ENCODE results near the gene SLC52A3. TPM values are rescaled to one million over a fixed set of nuclear protein-coding genes. Genes with fewer than 3 reads are reported as not detected.

Gene SLC52A3
- total RNA-seq, 2 experiments from 2014 or later: not detected

DNA sequence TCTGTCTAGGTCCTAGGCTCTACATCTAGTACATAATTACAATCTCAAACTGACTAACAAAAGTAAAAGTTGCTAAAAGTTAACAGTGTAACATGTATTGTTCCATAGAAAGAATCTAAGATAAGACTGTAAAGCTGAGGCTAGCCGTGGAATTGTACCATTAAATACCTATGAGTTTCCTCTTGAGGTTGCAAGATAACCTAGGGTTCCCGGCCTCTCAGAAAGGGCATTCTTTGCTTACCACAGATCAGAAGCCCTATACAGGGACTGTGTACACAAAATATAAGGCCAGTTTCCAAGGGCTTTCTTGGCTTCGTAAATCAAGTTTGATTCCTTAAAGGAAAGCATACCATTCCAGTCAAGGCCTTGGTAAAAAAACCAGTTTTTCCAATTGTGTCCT lies 11.5 kb upstream of the SLC52A3 start:
- Mint-ChIP-seq H3K4me3 (no peak overlapping the region), H3K27me3 (no peaks in the 10 kb centered on the region), H3K4me1 (no peaks in the 10 kb centered on the region), H3K9me3 (peaks cover 15% of the 10 kb centered on the region), H3K36me3 (peaks cover 2% of the 10 kb centered on the region), H3K27ac (no peak overlapping the region)
- DNase-seq (no peak), ATAC-seq (ENCODE audit: low read depth) (no peak)
- POLR2A ChIA-PET: no interaction called here

DNA sequence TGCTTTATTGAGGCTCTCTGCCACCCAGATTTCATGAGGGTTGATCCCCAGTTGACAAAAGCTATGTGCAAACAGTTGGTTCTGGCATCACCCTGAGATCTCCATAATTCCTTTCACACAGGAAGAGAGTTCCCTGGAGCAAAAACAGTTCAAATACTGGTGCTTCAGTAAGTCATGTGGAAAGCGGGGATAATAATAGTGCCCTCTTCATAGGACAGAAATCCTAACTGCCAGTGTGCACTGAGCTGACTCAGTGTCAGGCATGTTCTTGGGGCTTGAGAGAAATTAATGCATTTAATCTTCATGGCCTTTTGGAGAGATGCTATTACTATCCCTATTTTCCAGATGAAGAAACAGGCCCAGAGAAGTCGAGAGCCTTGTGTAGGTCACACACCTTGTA lies 7.9 kb upstream of the SLC52A3 start:
- Mint-ChIP-seq H3K27ac (no peak overlapping the region), H3K36me3 (no peaks in the 10 kb centered on the region), H3K27me3 (peaks cover 3% of the 10 kb centered on the region), H3K4me1 (peaks cover 3% of the 10 kb centered on the region), H3K4me3 (no peak overlapping the region), H3K9me3 (no peaks in the 10 kb centered on the region)
- DNase-seq (no peak), ATAC-seq (ENCODE audit: low read depth) (no peak)
- POLR2A ChIA-PET: no interaction called here

DNA sequence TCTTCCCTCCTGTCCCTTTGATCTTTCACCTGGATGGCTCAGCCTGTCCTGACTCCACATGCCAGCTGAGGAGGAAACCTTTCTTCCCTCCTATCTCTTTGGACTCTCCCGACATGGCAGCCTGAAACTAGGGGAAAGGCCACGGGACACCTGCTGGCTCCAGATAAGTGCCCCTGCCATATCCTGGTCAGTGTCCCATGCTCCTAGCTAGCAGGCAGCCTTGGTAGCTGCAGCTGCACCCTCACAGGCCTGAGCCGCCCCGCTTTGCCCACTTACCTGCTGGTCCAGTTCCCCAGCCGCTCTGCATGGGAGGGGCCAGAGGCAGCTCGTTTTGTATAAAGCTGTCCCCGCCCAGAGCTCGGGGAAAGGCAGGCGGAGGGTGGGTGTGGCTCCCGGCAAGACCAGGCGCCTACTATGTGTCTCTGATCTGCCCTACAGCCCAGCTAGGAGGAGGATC lies 7.4 kb upstream of the SLC52A3 start:
- ATAC-seq (ENCODE audit: low read depth) (no peak), DNase-seq (no peak)
- Mint-ChIP-seq H3K27ac (no peak overlapping the region), H3K36me3 (no peaks in the 10 kb centered on the region), H3K4me1 (peaks cover 3% of the 10 kb centered on the region), H3K4me3 (no peak overlapping the region), H3K27me3 (peaks cover 3% of the 10 kb centered on the region), H3K9me3 (no peaks in the 10 kb centered on the region)
- POLR2A ChIA-PET: no interaction called here

DNA sequence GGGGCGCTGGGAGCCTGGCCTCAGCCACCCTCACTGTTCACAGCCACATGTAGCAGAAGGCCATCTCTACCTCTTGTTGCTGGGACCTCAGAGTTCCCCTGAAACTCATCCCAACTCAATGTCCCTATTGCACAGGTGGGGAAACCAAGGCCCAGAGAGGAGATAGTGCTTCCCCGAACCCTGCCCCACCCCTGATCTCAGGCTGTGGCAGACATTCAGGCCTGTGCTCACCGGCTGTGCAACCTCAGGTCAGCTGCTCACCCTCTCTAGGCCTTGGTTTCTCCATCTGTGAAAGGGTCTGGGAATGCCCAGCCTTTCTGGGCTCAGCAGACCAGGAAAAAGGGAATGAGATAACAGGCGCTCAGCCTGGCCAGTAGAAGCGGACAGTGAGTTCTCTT lies 6.4 kb upstream of the SLC52A3 start:
- Mint-ChIP-seq H3K4me1 (peaks cover 3% of the 10 kb centered on the region), H3K36me3 (no peaks in the 10 kb centered on the region), H3K27ac (no peak overlapping the region), H3K4me3 (no peak overlapping the region), H3K27me3 (peaks cover 3% of the 10 kb centered on the region), H3K9me3 (no peaks in the 10 kb centered on the region)
- POLR2A ChIA-PET: no interaction called here
- no peak for DNase-seq
- no peak for ATAC-seq (ENCODE audit: low read depth)

DNA sequence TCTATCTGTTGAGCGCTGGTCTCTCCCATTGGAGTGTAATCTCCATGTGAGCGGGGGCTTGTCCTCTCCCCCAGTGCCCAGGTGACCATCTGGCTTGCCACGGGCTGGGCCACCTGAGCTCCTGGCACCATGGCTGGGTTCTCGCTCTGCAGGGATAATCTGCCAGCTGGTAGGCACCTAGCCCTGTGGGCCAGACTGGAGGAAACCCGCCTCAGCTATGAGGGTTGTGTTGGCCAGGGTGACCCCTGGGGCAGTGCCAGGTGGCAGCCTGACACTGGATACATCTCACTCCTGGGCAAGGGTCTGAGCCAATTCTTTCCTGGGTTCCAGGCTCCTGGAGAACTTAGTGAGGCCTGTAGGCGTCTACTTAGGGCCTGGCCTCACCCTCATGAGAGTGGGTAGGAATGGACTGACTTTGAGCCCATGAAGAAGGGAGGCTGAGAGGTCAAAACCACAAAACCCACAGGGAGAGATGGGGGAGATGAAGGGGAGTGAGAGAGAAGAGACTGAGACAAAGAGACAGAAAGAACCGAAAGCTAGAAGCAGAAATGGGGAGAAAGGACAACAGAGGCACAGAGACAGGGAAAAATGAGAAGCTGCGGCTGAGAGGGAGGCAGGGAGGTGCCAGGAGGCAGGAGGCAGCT lies 5.8 kb upstream of the SLC52A3 start:
- DNase-seq: no peak
- POLR2A ChIA-PET: no interaction called here
- H3K9me3 Mint-ChIP-seq: no peaks in the 10 kb centered on the region
- H3K27me3 Mint-ChIP-seq: peaks cover 3% of the 10 kb centered on the region
- no peak overlapping the region for H3K4me3 Mint-ChIP-seq
- peaks cover 3% of the 10 kb centered on the region for H3K4me1 Mint-ChIP-seq
- no peak for ATAC-seq (ENCODE audit: low read depth)
- no peak overlapping the region for H3K27ac Mint-ChIP-seq
- H3K36me3 Mint-ChIP-seq: no peaks in the 10 kb centered on the region

DNA sequence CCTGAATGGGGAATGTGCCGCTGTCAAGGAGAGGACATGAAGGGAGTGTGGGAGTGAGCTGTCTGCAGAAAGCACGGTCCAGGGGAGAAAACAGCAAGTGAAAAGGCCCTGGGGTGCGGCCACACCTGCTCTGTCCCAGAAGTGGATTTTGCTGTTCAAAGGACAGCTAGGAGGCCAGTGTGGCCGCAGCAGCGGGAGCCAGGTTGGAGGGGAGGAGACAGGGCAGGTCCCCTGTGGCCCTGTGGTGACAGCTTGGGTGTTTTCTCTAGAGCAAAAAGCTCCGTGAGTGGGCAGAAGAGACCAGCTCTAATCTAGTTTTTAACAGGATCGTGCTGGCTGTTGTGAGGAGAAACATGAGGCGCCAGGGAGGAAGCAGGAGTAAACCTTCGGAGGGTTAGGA lies 4.5 kb upstream of the SLC52A3 start:
- Mint-ChIP-seq H3K27ac (no peak overlapping the region), H3K4me1 (peaks cover 3% of the 10 kb centered on the region), H3K27me3 (peaks cover 3% of the 10 kb centered on the region), H3K36me3 (no peaks in the 10 kb centered on the region), H3K4me3 (no peak overlapping the region), H3K9me3 (no peaks in the 10 kb centered on the region)
- DNase-seq (no peak), ATAC-seq (ENCODE audit: low read depth) (no peak)
- POLR2A ChIA-PET: no interaction called here

DNA sequence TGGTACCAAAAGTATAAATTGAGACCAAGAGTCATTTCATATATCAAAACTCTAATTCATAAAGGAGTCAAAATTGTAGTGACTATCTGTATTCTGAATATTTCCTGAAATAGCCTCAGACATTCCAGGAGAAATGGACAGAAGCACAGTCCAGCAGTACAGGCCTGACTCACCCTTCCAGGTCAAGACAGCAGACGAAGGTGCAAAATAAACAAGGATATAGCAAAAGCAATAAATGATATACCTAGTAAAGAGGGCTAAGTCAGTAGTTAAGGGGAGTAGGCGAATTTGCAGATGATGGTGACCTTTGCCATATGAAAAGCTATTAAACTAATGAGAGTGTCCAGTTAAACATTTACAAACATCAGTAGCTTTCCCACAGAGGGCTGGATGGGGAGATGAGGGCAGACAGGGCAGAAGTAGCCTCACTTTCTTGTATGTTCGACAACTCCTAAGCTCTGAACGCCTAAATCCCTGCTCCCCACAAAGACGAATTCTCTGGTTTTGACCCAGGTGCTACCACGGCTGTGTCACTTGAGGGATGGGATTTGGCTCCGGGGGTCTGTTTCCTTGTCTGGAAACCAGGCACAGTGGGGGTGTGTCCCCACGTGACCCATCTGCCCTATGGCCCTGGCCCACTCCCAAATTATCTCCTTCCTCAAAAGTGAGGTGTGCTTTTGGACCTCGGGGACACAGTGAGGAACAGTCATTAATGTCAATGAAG lies 3.6 kb upstream of the SLC52A3 start:
- ATAC-seq (ENCODE audit: low read depth) (no peak), DNase-seq (no peak)
- Mint-ChIP-seq H3K27ac (no peak overlapping the region), H3K27me3 (peaks cover 3% of the 10 kb centered on the region), H3K36me3 (no peaks in the 10 kb centered on the region), H3K4me1 (peaks cover 3% of the 10 kb centered on the region), H3K4me3 (no peak overlapping the region), H3K9me3 (no peaks in the 10 kb centered on the region)
- POLR2A ChIA-PET: no interaction called here

DNA sequence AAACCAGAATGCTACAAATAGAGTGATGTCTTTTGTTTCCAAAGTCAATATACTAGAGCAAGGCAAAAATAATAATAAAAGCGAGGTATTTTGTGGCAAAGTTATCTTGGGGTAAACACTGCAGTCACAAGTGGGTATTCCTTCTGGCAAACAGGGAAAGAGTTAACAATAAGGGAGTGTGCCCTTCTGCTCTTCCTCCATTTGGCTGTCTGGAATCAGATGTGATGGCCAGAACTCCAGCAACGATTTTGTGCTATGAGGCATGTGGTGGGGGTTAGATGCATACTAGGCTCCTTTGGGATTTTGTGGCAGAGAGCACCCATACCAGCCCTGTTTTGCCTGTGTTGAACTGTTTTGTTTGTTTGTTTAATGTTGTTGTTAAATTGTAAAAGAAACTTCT lies 2.4 kb upstream of the SLC52A3 start:
- Mint-ChIP-seq H3K27ac (no peak overlapping the region), H3K4me3 (no peak overlapping the region), H3K27me3 (peaks cover 3% of the 10 kb centered on the region), H3K4me1 (peaks cover 3% of the 10 kb centered on the region), H3K9me3 (no peaks in the 10 kb centered on the region), H3K36me3 (no peaks in the 10 kb centered on the region)
- POLR2A ChIA-PET: no interaction called here
- DNase-seq (no peak), ATAC-seq (ENCODE audit: low read depth) (no peak)

DNA sequence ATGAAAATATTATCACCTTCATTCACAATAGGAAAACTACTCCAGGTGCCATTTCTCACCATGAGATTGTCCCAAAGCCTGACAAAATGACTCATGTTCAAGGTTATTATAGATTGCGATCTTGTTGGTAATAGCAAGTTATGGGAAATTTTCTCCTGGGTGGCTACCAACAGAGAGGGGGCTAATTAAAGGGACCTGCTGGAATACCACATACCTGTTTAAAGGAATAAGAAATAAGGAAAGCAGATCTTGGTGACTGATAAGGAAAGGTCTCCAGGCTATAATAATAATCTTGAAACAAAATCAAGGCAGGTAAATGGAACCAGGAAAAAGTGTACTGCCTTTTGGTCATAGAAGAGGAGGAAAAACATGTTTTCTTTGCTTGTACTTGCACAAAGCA lies 1.4 kb downstream of the SLC52A3 start:
- no peaks in the 10 kb centered on the region for H3K9me3 Mint-ChIP-seq
- peaks cover 3% of the 10 kb centered on the region for H3K27me3 Mint-ChIP-seq
- no peaks in the 10 kb centered on the region for H3K4me1 Mint-ChIP-seq
- no peaks in the 10 kb centered on the region for H3K36me3 Mint-ChIP-seq
- H3K27ac Mint-ChIP-seq: no peak overlapping the region
- POLR2A ChIA-PET: no interaction called here
- DNase-seq: no peak
- no peak overlapping the region for H3K4me3 Mint-ChIP-seq
- no peak for ATAC-seq (ENCODE audit: low read depth)

DNA sequence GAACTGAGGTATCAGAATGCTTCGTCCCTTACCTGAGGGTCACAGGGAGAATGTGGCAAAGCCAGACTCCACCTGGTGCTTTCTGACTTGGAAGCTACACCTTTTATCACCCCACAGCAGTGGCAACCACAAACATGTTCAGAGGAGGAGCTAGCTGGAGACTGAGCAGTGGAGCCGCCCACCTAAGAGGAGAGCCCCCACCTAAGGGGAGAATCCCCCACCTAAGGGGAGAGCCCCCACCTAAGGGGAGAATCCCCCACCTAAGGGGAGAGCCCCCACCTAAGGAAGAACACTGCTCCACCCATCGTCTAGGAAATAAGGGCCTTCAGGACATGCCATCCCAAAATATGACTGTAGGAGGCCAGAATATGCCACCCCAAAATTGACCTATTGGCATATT lies 4.0 kb downstream of the SLC52A3 start:
- H3K27ac Mint-ChIP-seq: no peak overlapping the region
- POLR2A ChIA-PET: no interaction called here
- no peaks in the 10 kb centered on the region for H3K36me3 Mint-ChIP-seq
- no peaks in the 10 kb centered on the region for H3K4me1 Mint-ChIP-seq
- H3K27me3 Mint-ChIP-seq: peaks cover 3% of the 10 kb centered on the region
- no peak for ATAC-seq (ENCODE audit: low read depth)
- no peak overlapping the region for H3K4me3 Mint-ChIP-seq
- DNase-seq: no peak
- H3K9me3 Mint-ChIP-seq: no peaks in the 10 kb centered on the region

DNA sequence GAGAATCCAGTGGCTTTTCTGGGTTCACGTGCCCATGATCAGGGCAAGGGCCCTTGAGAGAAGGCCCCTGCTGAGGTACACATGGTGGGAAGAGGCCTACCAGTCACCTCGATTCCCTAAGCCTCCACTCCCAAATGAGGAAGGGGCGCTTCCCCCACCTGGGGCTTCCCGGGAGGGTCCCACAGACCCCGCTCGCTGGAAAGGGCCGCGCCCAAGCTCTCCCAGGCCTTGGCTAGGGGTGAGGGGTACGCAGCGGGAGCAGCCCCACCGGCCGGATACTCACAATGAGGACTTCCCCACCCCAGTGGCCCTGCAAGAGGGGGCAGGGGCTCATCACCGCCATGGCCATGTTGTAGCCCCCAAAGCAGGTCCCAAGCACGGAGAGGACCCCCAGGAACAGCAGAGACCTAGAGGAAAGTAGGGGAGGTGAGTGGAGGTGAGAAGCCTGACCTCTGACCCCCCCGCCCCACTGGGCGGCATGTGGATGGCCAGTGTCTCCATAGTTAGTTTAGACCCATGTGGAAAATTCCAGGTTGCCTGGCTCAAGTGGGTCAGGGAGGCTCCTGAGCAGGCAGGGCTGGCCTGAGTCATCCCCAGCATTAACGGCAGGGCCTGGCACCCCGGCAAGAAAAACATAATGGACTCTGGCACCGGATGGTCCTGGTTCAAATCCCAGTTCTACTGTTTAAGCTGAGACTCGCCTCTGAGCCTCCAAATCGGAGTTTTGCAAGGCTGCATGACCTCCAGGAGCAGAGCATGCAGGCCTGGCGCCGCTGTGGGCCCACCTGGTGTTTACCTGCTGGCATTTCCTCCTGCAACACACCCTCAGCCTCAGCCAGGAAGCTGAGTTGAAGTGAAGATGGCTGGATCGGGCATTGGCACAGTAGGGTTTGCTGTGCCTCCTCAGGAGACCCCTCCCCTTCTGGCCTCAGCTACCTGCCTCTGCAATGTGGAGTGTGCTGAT lies 6.6 kb downstream of the SLC52A3 start:
- Mint-ChIP-seq H3K4me1 (no peaks in the 10 kb centered on the region), H3K27me3 (peaks cover 3% of the 10 kb centered on the region), H3K27ac (no peak overlapping the region), H3K4me3 (no peak overlapping the region), H3K9me3 (no peaks in the 10 kb centered on the region), H3K36me3 (no peaks in the 10 kb centered on the region)
- no peak for ATAC-seq (ENCODE audit: low read depth)
- POLR2A ChIA-PET: no interaction called here
- DNase-seq: no peak

DNA sequence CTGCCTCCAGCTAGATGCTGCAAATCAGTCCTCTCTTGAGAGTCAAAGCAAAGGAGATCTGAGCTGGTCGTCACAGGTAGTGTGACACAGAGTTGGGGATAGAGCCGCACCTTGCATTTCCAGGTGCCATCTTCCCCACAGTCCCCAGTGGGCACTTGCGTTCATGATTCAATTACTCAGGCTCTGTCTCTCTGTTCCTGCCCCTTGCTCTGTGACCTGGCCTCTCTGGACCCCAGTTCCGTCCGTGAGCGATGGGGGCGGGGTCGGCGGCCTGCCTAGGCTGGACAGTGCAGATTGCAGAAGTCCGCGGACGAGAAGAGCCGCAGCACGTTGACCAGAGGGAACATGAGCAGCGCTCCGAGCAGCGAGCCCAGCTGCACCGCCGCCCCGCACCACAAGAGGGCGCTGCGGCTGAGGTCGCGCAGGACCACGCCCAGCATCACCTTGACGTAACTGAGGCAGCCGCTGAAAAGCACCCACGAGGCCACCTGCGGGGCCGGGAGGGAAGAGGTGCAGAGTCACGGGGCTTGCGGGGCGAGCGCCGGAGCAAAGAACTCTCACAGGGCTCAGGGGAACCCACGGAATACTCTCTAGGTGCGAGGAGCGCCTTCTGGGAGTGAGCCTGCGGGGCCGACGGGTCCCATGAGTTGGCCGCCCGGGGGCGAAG lies 7.4 kb downstream of the SLC52A3 start:
- H3K4me3 Mint-ChIP-seq: no peak overlapping the region
- no peak overlapping the region for H3K27ac Mint-ChIP-seq
- peaks cover 3% of the 10 kb centered on the region for H3K27me3 Mint-ChIP-seq
- no peaks in the 10 kb centered on the region for H3K9me3 Mint-ChIP-seq
- H3K4me1 Mint-ChIP-seq: no peaks in the 10 kb centered on the region
- no peaks in the 10 kb centered on the region for H3K36me3 Mint-ChIP-seq
- ATAC-seq (ENCODE audit: low read depth) (no peak), DNase-seq (peak; percentile 63)
- POLR2A ChIA-PET: no interaction called here

DNA sequence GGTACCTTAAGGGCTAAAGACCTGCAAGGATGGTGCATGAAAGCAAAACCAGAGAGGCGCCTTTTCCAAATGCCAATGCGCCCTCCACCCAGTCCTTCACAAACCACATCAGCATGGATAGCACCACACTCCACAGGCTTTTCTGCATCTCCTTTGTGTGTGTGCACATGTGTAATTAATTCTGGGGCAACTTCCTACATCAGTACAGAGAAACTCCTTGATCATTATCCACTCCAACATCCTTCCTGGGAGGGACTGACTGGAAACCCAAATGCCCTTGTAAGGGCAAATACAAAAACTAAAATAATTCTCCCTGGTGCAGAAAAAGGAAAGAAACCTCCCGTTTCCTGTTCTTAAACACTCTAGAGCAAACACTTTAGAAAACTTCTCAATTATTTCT lies 10.8 kb downstream of the SLC52A3 start:
- POLR2A ChIA-PET: no interaction called here
- ATAC-seq (ENCODE audit: low read depth) (no peak), DNase-seq (no peak)
- Mint-ChIP-seq H3K4me3 (no peak overlapping the region), H3K9me3 (no peaks in the 10 kb centered on the region), H3K27ac (no peak overlapping the region), H3K4me1 (peaks cover 4% of the 10 kb centered on the region), H3K27me3 (peaks cover 3% of the 10 kb centered on the region), H3K36me3 (no peaks in the 10 kb centered on the region)
